ENCODE measurements around the gene PGGHG.
A peak's percentile ranks its signal among the peaks of the same experiment; 100 is the strongest.

The PGGHG gene

DNA sequence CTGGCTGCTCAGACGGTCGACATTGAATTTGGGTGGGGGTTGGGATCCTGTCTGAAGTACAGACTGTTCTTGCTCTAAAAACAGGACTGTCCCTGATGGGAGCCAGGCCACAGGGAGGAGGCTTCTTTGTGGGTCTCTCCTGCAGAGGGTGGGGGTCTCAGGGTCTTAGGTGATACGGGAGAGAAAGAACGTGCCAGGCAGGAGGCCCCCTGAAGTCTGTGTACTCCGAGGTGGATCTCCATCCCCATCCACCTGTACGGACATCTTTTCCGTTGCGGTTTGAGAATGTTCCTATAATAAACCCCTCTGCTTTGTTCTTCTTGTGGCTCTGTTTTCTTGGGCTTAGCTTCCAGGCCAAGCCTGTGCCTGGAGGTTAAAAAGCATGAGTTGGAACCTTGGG lies 36.3 kb upstream of the PGGHG start:
- no peak for TF ChIP-seq Cebpa-rat (IDR thresholded peaks at IDR 0.05)
- H4K20me1 ChIP-seq, result peaks cover 0 to 45% (median 19%) of the 10 kb centered on the region in 11 experiments; a peak in 11 of 22 replicates
- peaks cover 60 to 65% (median 61%) of the 10 kb centered on the region in 11 experiments for H3K36me3 ChIP-seq
- H3K4me1 ChIP-seq, result peaks cover 4 to 13% (median 9%) of the 10 kb centered on the region in 10 experiments; a peak in 16 of 20 replicates
- H3K27me3 ChIP-seq, result no peaks in the 10 kb centered on the region
- H3K9me3 ChIP-seq (replicated peaks in 1 of 11), result no peaks in the 10 kb centered on the region
- H3K27ac ChIP-seq, result no peak overlapping the region
- no peak overlapping the region for H3K9ac ChIP-seq
- H3K4me2 ChIP-seq, result no peak overlapping the region
- no peak overlapping the region for H3K4me3 ChIP-seq

- H3K4me1 ChIP-seq, result peaks cover 4 to 14% (median 11%) of the 10 kb centered on the region in 10 experiments; a peak in 16 of 20 replicates
- H3K36me3 ChIP-seq, result peaks cover 53 to 58% (median 55%) of the 10 kb centered on the region in 11 experiments
- no peak overlapping the region for H3K4me3 ChIP-seq
- no peak for TF ChIP-seq Cebpa-rat (IDR thresholded peaks at IDR 0.05)
- no peak overlapping the region for H3K27ac ChIP-seq
- H3K27me3 ChIP-seq, result no peaks in the 10 kb centered on the region
- peaks cover 0 to 45% (median 19%) of the 10 kb centered on the region in 11 experiments; a peak in 11 of 22 replicates for H4K20me1 ChIP-seq
- no peak overlapping the region for H3K4me2 ChIP-seq
- no peaks in the 10 kb centered on the region for H3K9me3 ChIP-seq (replicated peaks in 1 of 11)
- H3K9ac ChIP-seq, result 0 out of 22 replicates have a peak overlapping the region, but pooled peaks of 1 of the 11 experiments have one; percentile 11
Observed at GRCh38 chr11:253160-253885, 35.6 kb upstream of the PGGHG start.

DNA sequence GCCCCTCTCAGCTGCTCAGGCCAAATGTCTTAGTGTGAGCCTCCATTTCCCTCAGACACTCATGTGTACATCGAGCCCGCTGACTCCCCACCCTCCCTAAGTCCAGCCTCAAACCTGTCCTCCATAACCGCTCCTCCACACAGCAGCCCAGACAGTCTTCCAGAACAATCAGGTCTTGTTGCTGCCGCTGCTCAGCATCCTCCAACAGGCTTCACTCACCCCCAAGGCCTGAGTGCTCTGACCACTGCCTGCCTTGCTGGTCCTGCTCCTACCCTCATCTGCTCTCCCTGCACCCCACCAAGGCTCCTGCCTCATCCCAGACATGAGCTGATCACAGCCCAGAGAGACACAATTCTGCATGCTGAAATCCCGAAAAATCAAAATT lies 35.0 kb upstream of the PGGHG start:
- Histone ChIP-seq H4K20me1 (peaks cover 0 to 42% (median 18%) of the 10 kb centered on the region in 11 experiments; a peak in 11 of 22 replicates), H3K4me1 (peaks cover 4 to 14% (median 11%) of the 10 kb centered on the region in 10 experiments; a peak in 16 of 20 replicates), H3K27me3 (no peaks in the 10 kb centered on the region), H3K4me3 (no peak overlapping the region), H3K4me2 (no peak overlapping the region), H3K27ac (no peak overlapping the region), H3K9ac (0 out of 22 replicates have a peak overlapping the region, but pooled peaks of 1 of the 11 experiments have one; percentile 11), H3K36me3 (peaks cover 48 to 52% (median 50%) of the 10 kb centered on the region in 11 experiments), H3K9me3 (replicated peaks in 1 of 11) (no peaks in the 10 kb centered on the region)
- TF ChIP-seq Cebpa-rat (IDR thresholded peaks at IDR 0.05), result no peak

- H3K9me3 ChIP-seq (replicated peaks in 1 of 11), result no peaks in the 10 kb centered on the region
- H3K27me3 ChIP-seq, result no peaks in the 10 kb centered on the region
- no peak for TF ChIP-seq Cebpa-rat (IDR thresholded peaks at IDR 0.05)
- H4K20me1 ChIP-seq, result peaks cover 0 to 34% (median 14%) of the 10 kb centered on the region in 11 experiments; a peak in 10 of 22 replicates
- no peak overlapping the region for H3K4me2 ChIP-seq
- H3K27ac ChIP-seq, result no peak overlapping the region
- H3K9ac ChIP-seq, result no peak overlapping the region
- H3K4me1 ChIP-seq, result peaks cover 4 to 14% (median 11%) of the 10 kb centered on the region in 10 experiments; a peak in 16 of 20 replicates
- H3K36me3 ChIP-seq, result peaks cover 37 to 41% (median 39%) of the 10 kb centered on the region in 11 experiments
- H3K4me3 ChIP-seq, result no peak overlapping the region
Observed at GRCh38 chr11:255176-255575, 33.8 kb upstream of the PGGHG start.

DNA sequence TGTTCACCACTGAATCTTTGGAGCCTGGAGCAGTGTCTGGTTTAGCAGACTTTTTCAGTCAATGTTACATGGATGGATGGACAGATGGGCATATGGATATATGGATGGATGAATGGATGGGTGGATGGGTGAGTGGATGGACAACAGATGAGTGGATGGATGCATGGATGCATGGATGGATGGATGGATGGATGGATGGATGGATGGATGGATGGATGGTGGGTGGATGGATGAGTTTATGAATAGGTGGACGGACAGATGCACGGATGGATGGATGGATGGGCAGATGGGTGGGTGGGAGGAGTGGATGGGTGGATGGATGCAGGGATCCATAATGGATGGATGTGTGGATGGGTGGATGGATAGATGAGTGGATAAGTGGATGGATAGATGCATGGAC lies 33.1 kb upstream of the PGGHG start:
- no peak overlapping the region for H3K27ac ChIP-seq
- H3K4me1 ChIP-seq, result peaks cover 4 to 14% (median 9%) of the 10 kb centered on the region in 10 experiments; a peak in 16 of 20 replicates
- H3K9me3 ChIP-seq (replicated peaks in 1 of 11), result no peaks in the 10 kb centered on the region

DNA sequence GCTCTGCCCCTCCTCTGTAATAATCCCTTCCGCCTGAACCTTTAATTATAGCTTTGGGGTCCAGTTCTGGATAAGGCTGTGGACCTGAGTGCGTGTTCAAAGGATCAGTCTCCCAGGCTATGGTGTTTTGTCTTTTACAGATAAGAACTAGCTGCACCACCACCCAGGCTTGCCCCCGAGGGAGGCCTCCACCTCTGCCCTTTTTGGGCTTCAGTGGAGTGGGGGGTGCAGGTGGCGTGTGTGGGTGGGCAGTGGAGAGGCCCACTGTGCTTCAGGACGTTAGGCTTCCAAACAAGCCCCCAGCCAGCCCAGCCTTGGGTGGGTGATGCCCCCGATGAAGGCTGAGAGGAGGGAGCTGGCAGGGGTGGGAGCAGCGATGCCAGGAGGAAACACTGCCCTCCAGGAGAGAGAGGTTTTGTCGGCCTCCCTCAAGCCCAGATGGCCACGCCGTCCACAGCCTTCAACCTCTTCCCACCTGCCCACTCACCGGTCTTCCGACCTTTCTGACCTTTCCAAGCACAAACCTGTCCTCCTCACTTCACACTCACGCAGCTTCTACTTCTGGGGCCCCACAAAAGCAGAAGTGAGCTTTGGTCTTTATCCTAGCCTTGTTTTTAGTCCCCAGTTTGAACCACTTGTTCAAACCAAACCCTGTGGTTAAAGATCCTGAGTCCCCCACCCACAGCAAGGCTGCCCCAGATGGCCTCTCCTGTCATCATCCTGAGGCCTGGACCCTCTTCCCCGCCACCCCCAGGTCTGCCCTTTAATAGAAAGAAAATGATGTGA lies 31.8 kb upstream of the PGGHG start:
- Histone ChIP-seq H3K27me3 (no peaks in the 10 kb centered on the region), H3K4me2 (peak overlapping the region in 10 of 11 experiments; percentile 4 to 66 (median 24); a peak in 11 of 22 replicates), H3K27ac (peak overlapping the region in 4 of 11 experiments; percentile 7 to 18 (median 12); a peak in 2 of 22 replicates)

More for the DNA sequence above, 33.1 kb upstream of the PGGHG start:
- TF ChIP-seq Cebpa-rat (IDR thresholded peaks at IDR 0.05), result no peak
- no peak overlapping the region for H3K4me3 ChIP-seq
- peaks cover 31 to 34% (median 33%) of the 10 kb centered on the region in 11 experiments for H3K36me3 ChIP-seq
- no peak overlapping the region for H3K9ac ChIP-seq
- peaks cover 0 to 28% (median 10%) of the 10 kb centered on the region in 11 experiments; a peak in 9 of 22 replicates for H4K20me1 ChIP-seq
- H3K4me2 ChIP-seq, result no peak overlapping the region
- H3K27me3 ChIP-seq, result no peaks in the 10 kb centered on the region

GRCh38 chr11:257766-258493 lies 31.0 kb upstream of the PGGHG start:
- H3K4me2 ChIP-seq, result peak overlapping the region in 6 of 11 experiments; percentile 7 to 66 (median 38); a peak in 8 of 22 replicates
- no peak for TF ChIP-seq Cebpa-rat (IDR thresholded peaks at IDR 0.05)
- H3K27ac ChIP-seq, result no peak overlapping the region
- H3K36me3 ChIP-seq, result peaks cover 11 to 13% (median 11%) of the 10 kb centered on the region in 11 experiments
- no peak overlapping the region for H3K4me3 ChIP-seq
- H3K9me3 ChIP-seq (replicated peaks in 1 of 11), result peaks cover 0 to 7% (median 0%) of the 10 kb centered on the region in 11 experiments; a peak in 3 of 22 replicates
- peaks cover 4 to 14% (median 9%) of the 10 kb centered on the region in 10 experiments; a peak in 16 of 20 replicates for H3K4me1 ChIP-seq
- no peak overlapping the region for H3K9ac ChIP-seq
- peaks cover 0 to 9% (median 0%) of the 10 kb centered on the region in 11 experiments; a peak in 3 of 22 replicates for H4K20me1 ChIP-seq
- no peaks in the 10 kb centered on the region for H3K27me3 ChIP-seq

More for the DNA sequence above, 31.8 kb upstream of the PGGHG start:
- peaks cover 19 to 21% (median 19%) of the 10 kb centered on the region in 11 experiments for H3K36me3 ChIP-seq
- peaks cover 0 to 17% (median 4%) of the 10 kb centered on the region in 11 experiments; a peak in 6 of 22 replicates for H4K20me1 ChIP-seq
- no peak for TF ChIP-seq Cebpa-rat (IDR thresholded peaks at IDR 0.05)
- peak overlapping the region in 2 of 11 experiments; percentile 24 to 27; a peak in 1 of 22 replicates for H3K9ac ChIP-seq
- no peak overlapping the region for H3K4me3 ChIP-seq
- peaks cover 0 to 7% (median 0%) of the 10 kb centered on the region in 11 experiments; a peak in 3 of 22 replicates for H3K9me3 ChIP-seq (replicated peaks in 1 of 11)
- H3K4me1 ChIP-seq, result peaks cover 4 to 14% (median 9%) of the 10 kb centered on the region in 10 experiments; a peak in 16 of 20 replicates

DNA sequence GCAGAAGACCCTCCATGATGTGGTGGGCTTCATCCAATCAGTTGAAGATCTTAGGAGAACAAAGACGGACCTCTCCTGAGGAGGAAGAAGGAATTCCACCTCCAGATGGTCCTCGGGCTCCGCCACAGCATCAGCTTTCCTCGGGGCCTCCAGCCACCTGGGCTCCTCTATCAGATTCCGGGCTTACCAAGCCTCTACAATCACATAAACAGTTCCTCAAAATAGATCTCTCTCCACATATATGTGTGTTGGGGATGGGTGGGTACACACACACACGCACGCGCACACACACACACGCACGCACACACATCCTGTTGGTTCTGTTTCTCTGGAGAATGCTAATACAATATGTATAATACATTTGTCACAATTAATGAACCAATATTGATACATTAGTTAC lies 29.5 kb upstream of the PGGHG start:
- Histone ChIP-seq H4K20me1 (no peaks in the 10 kb centered on the region; a peak in 1 of 22 replicates), H3K27me3 (no peaks in the 10 kb centered on the region), H3K4me3 (no peak overlapping the region), H3K27ac (no peak overlapping the region), H3K4me1 (peaks cover 4 to 14% (median 9%) of the 10 kb centered on the region in 10 experiments; a peak in 16 of 20 replicates), H3K9me3 (replicated peaks in 1 of 11) (peaks cover 0 to 7% (median 0%) of the 10 kb centered on the region in 11 experiments; a peak in 3 of 22 replicates), H3K4me2 (no peak overlapping the region), H3K9ac (no peak overlapping the region), H3K36me3 (no peaks in the 10 kb centered on the region)
- TF ChIP-seq Cebpa-rat (IDR thresholded peaks at IDR 0.05), result no peak
